ENCODE measurements around the gene DPF1.

Gene DPF1

DNA sequence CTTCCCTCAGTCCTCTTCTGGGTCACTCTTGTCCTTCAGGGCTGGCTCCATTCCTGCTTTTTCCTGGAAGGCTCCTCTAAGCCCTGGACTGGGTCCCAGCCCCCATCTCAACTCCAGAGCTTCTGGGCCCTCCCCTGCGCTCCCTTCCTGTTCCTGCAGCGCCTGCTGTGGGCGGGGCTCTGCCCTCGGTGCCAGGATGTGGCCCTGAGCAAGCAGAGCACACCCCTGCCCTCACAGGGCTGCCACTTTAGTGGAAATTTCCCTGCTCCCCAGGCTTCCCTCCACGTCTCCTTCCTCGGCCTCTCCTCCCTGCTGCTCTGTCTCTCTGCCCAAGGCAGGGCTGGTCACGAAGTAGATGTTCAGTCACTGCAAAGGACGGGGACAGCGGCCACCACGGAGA, 28.8 kb downstream of the DPF1 start:
- no peak for DNase-seq

GRCh38 chr19:38194061-38194701, 29.8 kb downstream of the DPF1 start:
- no peak for DNase-seq

GRCh38 chr19:38193445-38193844, 30.6 kb downstream of the DPF1 start:
- DNase-seq: peak; percentile 77

- DNase-seq: no peak
Measured at GRCh38 chr19:38191747-38192146, 32.3 kb downstream of the DPF1 start.

- DNase-seq: no peak
Measured at GRCh38 chr19:38190793-38191192, 33.2 kb downstream of the DPF1 start.

DNA sequence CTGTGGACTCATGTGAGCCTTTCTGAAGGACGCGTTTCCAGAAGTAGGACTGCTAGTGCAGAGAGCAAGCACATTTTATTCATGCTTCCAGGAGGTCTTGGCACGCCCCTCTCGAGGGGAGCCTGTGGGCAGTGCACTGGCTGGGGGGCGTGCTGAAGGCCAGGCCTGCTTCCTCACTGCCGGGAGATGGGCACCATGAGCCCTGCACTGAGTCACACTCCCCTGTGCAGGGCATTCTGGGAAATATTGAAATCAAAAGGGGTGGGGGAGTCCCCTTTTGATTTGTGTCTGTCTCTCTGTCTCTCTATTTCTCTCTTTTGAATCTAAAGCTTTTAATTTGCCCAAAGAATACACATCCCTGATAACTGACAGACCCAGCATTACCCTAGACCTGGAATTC, 34.0 kb downstream of the DPF1 start:
- DNase-seq: no peak

- DNase-seq: no peak
Measured at GRCh38 chr19:38185562-38185961, 38.5 kb downstream of the DPF1 start.

DNA sequence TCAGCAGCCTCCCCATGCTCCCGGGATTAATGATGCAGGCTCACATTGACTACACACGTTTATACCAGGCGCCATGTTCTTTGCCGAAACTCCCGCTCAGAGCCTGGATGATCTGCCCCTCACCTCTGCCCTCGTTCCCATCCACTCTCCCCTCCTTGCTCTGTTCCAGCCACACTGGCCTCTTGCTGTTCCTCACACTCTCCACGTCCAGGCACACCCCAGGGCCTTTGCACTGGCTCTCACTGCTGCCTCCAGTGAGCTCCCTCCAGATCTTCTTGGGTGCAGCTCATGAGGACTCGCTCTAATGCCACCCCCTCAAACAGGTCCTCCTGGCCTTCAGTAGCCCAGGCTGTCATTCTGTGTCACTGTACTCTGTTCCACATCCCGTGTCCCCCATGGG, 39.2 kb downstream of the DPF1 start:
- no peak for DNase-seq

DNA sequence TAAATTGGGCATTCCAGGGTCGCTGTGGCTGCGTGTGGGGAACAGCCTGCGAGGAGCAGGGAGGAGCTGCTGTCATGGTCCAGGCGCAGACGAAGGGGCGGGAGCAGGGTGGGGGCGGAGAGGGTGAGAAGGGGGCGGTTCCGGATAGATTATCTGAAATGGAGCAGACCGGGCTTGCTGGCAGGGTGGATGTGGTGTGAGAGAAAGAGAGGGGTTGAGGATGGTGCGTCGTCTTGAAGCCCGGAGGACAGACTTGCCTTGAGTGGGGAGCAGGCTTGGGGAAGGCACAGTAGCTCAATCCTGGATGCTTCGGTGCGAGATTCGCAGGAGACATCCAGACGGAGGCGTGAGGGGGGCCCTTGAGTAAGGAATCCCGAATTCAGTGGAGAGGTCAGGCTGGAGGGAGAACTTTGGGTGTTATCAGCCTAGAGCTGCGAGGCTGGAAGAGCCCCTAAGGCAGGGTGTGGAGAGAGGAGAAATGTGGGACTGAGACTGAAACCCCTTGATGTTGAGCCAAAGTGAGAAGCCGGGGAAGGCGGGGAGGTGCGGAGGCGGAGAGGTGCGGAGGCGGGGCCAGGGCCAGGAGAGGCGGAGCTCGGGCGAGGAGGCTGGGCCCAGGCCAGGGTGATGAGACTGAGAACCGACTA, 40.6 kb downstream of the DPF1 start:
- no peak for DNase-seq

- DNase-seq: no peak
Measured at GRCh38 chr19:38182536-38183210, 41.3 kb downstream of the DPF1 start.

GRCh38 chr19:38180071-38180470, 44.0 kb downstream of the DPF1 start:
- DNase-seq: no peak

DNA sequence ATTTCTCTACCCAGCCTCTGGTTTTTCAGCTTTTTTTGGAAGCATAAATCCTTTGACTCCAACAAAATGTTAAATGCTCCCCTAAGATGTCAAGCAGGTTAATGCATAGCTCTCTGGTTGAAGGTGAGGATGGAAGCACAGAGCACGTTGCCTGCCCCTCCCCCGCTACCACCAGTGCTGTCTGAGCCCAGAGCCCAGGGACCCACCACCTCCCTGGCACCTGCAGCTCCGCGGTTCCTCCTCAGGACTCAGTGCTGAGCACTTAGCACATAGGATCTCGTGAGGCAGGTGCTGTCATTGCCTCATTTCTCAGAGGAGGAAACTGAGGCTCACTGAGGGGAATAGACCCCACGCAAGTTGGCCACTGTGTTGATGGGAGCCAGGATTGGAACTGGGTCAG, 48.6 kb downstream of the DPF1 start:
- no peak for DNase-seq

- peak; percentile 83 for DNase-seq
Measured at GRCh38 chr19:38173291-38174041, 50.6 kb downstream of the DPF1 start.

DNA sequence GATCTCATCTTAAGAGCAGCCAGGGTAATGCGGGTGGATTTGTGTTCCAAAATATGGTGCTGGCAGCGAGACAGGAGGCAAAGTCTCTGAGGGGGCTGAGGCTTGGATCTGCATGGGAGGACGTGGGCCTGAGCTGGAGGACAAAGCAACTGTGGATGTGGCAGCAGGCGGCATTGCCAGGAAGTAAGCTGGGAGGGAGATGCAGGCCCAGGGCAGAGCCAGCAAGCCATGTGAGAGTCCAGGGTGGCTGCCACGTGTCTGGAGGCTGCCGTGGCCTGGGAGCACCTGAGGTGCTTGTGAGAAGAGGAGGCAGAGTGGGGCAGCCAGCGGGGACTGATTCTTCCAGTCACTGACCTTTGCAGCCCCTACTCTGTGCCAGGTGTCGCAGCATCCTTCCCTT, 52.0 kb downstream of the DPF1 start:
- DNase-seq: no peak

GRCh38 chr19:38170334-38170733, 53.7 kb downstream of the DPF1 start:
- DNase-seq: no peak

GRCh38 chr19:38168637-38169036, 55.4 kb downstream of the DPF1 start:
- DNase-seq: no peak

DNA sequence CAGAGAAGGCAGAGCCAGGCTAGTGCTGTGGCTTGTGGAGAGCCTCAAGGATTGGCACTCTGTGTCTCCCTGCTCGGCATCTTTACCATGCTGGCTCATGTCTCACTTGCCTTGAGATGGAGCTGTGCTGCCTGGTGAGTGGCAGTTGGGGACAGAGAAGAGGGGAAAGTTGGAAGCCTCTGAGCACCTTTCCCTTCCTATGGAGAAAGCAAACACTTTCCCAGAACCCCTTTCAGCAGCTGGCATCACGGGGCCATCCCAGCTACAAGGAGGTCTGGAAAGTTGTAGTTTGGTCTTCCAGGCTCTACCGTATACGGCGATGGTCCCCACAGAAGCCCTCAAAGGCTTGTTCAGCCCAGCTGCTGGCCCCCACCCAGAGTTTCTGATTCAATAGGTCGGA, 58.7 kb downstream of the DPF1 start:
- DNase-seq: no peak

DNA sequence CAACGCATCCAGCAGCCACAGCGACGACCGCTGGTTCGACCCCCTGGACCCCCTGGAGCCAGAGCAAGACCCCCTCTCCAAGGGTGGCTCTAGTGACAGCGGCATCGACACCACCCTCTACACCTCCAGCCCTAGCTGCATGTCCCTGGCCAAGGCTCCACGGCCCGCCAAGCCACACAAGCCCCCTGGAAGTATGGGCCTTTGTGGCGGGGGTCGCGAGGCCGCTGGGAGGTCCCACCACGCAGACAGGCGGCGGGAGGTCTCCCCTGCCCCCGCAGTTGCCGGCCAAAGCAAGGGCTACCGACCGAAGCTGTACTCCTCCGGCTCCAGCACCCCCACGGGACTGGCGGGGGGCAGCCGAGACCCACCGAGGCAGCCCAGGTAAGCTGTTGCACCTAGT, 59.5 kb downstream of the DPF1 start:
- no peak for DNase-seq

DNA sequence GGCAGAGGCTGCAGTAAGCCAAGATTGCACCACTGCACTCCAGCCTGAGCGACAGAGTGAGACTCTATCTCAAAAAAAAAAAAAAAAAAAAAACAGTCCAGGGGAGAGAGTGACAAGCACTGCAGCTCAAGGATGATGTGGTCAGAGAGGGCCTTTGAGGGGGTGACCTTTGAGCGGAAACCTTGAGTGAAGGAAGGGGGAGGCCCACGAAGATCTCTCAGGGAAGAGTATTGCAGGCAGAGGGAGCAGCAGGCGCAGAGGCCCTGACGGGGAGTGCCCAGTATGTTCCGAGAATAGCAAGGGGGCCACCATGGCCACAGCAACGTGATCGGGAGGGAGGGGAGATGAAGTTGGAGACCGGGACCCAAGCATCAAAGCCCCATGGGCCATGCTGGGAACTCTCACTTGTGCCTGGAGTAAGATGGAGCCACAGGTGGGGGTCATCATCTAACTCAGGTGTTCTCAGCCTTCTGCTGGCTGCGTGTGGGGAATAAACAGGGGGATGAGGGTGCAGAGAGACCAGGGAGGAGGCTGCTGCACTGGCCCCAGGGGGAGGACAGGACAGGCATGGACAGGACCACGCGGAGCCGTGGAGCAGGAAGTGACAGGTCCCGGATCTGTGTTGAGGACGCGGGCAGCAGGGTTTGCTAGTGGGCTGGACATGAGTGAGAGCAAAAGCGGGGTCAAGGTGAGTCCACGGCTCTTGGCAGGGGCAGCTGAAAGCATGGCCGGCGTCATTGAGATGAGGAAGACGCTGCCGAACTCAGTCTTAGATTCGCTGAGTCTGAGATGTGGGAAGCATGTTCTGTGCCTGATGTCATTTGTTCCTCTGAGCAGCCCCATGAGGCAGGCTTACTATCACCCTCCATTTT, 60.4 kb downstream of the DPF1 start:
- DNase-seq: no peak

- no peak for DNase-seq
Measured at GRCh38 chr19:38162632-38163031, 61.4 kb downstream of the DPF1 start.

- DNase-seq: no peak
Measured at GRCh38 chr19:38162094-38162493, 61.9 kb downstream of the DPF1 start.
